Esophagus squamous epithelium (tissue), 5 donors: Measurements from ENCODE around the gene TES. TPM values are rescaled to one million over a fixed set of nuclear protein-coding genes. Genes with fewer than 3 reads are reported as not detected.

Experiments used
- DNase-seq: peaks from one replicate; lab custom pipeline; 2025; lab: John Stamatoyannopoulos, UW
- H3K27ac ChIP-seq, 4 donors: fragments of 200-600 bp; sonication (generic); one replicate each; pipeline ENCODE4 v1.5.1; 2016 to 2019; ENCODE audit warnings: mild to moderate bottlenecking in 1 of 4
- H3K27me3 ChIP-seq, 4 donors: fragments of 200-600 bp; sonication (generic); 1 replicate in 3 of 4; 2 replicates in 1 of 4; pipeline versions ENCODE4 v1.5.1 to v1.6.0; 2017 to 2021; ENCODE audit warnings: antibody characterized with exemption in 1 of 4
- H3K36me3 ChIP-seq, 3 donors: fragments of 200-600 bp; sonication (generic); one replicate each; pipeline ENCODE4 v1.5.1; 2016 to 2019
- H3K4me1 ChIP-seq, 3 donors: fragments of 200-600 bp; sonication (generic); one replicate each; pipeline ENCODE4 v1.5.1; 2017 to 2019
- H3K4me3 ChIP-seq, 4 donors: fragments of 200-600 bp; sonication (generic); 1 replicate in 3 of 4; 2 replicates in 1 of 4; pipeline ENCODE4 v1.5.1; 2016 to 2019; ENCODE audit warnings: mild to moderate bottlenecking in 2 of 4, moderate library complexity in 1 of 4
- H3K9me3 ChIP-seq, 3 donors: fragments of 200-600 bp; sonication (generic); one replicate each; pipeline ENCODE4 v1.5.1; 2016 to 2019
- POLR2A ChIP-seq, 4 donors: fragments of 450-650 bp; IDR thresholded peaks; one replicate each; pipeline ENCODE4 v1.6.1; 2017; ENCODE audit warnings: antibody characterized with exemption in 4 of 4, mild to moderate bottlenecking in 4 of 4, moderate library complexity in 3 of 4
- WGBS, 2 donors: methylation state at CpG; one replicate each; pipeline ENCODE4 v1.1.5; 2018; 5-methylcytosine and 5-hydroxymethylcytosine counted together
- intact Hi-C: fragments of 100-400 bp; cut with DNase I; formaldehyde crosslinking; loops from one replicate; pipeline ENCODE4 v1.15.0; 2022
- total RNA-seq, 4 donors: library from RNA; depleted of rRNA; stranded (reverse); fragments of >200 nt; gene quantifications; one replicate each; pipeline ENCODE4 v1.1.0, GENCODE V29; 2016
- TF ChIP-seq, protein P1 (sequence below), 6 experiments: fragments of 450-650 bp in 4 of 6; fragments of 200-600 bp in 2 of 6; sonication (generic) in 2 of 6; IDR thresholded peaks; one replicate each; pipeline ENCODE4 v1.5.1; 2016 to 2019; ENCODE audit warnings: antibody characterized with exemption in 6 of 6, mild to moderate bottlenecking in 4 of 6, moderate library complexity in 4 of 6
- donor health status: DM: yes; HTN: yes; CAD: no.

The TES gene
- total RNA-seq, 4 donors from 2014 or later, result 34.8 to 155 (median 67.0) TPM

DNA sequence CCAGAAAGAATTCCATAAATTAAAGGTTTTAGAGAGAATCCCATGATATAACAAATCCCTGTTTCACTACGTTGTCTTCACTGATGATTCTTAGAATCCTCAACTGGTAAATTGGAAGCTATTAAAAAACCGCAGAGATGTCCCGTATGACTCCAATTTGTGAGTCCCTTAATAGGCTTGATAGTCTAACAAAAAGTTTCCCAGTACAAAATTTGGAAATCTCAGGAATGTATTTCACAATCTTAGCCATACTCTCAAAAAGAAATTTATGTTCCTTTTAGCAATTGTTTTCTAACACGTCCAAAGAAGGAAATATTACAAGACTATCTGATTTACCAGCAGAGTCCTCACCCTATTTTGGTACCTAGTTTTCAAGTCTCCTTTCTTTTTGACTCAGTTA lies 2.5 kb downstream of the TES start:
- TF ChIP-seq, protein P1, sequence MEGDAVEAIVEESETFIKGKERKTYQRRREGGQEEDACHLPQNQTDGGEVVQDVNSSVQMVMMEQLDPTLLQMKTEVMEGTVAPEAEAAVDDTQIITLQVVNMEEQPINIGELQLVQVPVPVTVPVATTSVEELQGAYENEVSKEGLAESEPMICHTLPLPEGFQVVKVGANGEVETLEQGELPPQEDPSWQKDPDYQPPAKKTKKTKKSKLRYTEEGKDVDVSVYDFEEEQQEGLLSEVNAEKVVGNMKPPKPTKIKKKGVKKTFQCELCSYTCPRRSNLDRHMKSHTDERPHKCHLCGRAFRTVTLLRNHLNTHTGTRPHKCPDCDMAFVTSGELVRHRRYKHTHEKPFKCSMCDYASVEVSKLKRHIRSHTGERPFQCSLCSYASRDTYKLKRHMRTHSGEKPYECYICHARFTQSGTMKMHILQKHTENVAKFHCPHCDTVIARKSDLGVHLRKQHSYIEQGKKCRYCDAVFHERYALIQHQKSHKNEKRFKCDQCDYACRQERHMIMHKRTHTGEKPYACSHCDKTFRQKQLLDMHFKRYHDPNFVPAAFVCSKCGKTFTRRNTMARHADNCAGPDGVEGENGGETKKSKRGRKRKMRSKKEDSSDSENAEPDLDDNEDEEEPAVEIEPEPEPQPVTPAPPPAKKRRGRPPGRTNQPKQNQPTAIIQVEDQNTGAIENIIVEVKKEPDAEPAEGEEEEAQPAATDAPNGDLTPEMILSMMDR (IDR thresholded peaks at IDR 0.05), result no peak
- peak in 1 of 4 donors; percentile 13 for TF ChIP-seq POLR2A (IDR thresholded peaks at IDR 0.05)
- no peaks in the 10 kb centered on the region for H3K36me3 ChIP-seq
- intact Hi-C loops, result no loop called here

DNA sequence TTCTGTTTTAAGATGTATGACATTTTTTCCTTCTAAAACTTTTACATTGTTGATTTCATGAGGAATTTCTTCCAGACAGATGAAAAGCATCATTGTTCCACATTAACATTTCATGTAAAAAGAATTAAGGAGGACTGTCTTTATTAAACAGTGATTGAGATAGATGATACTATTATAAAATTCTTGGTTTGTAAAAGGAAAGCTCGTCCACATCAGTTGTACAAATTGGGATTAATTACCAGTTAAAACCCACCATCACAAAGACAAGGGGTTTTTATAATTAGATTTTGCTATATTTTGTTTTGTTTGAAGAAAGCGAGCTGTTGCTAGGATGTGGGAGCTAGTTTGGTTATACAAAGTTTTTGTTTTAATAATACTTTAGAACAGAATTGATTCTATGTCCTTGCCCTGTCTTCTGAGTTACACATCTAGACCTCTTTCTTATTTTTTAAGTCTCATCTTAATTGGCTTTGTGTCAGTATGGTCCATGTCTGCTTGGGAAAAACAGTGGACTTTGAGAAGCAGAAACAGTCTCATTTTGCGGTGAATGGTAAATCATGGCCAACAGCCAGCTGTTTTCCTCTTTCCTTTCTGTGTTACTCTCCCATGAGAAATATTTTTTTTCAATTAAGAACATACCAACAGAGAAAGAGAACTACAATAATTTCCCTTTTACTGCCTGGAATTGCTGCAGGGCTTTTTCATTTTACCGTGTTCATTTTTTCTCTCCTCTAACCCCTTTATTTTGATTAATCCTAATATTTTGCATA lies 3.2 kb downstream of the TES start:
- WGBS, 2 donors, result 26 to 40% methylated on average over 4 of the region's 4 CpGs
- intact Hi-C loops, result no loop called here
- H3K27ac ChIP-seq, result peak overlapping the region; percentile 97 to 99 (median 98)
- no peak for DNase-seq
- peaks cover 5 to 75% (median 24%) of the 10 kb centered on the region in 3 donors for H3K4me1 ChIP-seq
- peak overlapping the region in 3 of 4 donors; percentile 1 to 80 (median 2) for H3K4me3 ChIP-seq
- no peaks in the 10 kb centered on the region for H3K9me3 ChIP-seq
- H3K27me3 ChIP-seq, result no peaks in the 10 kb centered on the region
- TF ChIP-seq, protein P1 (IDR thresholded peaks at IDR 0.05), result no peak
- no peak for TF ChIP-seq POLR2A (IDR thresholded peaks at IDR 0.05)
- no peaks in the 10 kb centered on the region for H3K36me3 ChIP-seq

More for the DNA sequence above, 2.5 kb downstream of the TES start:
- peak overlapping the region; percentile 97 to 99 (median 98) for H3K27ac ChIP-seq
- 23 to 46% methylated on average over 4 of the region's 4 CpGs for WGBS, 2 donors
- peaks cover 1 to 68% (median 18%) of the 10 kb centered on the region in 3 donors for H3K4me1 ChIP-seq
- no peak for DNase-seq
- no peaks in the 10 kb centered on the region for H3K9me3 ChIP-seq
- H3K4me3 ChIP-seq, result peak overlapping the region in 3 of 4 donors; percentile 74 to 88 (median 80)
- no peaks in the 10 kb centered on the region for H3K27me3 ChIP-seq

DNA sequence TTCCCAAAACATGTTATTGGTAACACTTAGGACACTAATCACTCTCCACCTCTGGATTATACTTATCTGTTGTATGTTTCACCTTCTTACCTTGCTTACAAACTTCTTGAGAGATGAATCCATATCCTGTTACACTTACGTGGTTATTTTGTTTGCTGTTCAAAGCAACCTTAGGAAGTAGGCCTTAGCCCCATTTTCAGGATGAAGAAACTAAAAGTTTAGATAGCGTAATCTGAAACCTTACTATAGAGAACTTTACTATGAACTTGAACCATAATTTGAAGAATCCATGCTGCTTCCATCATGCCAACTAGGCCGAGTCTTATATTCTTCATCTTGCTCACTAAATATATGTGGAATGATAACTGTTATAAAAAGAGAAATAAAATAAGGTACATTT lies 4.6 kb downstream of the TES start:
- H3K27ac ChIP-seq, result peak overlapping the region in 3 of 4 donors; percentile 71 to 99 (median 97)
- peaks cover 5 to 82% (median 24%) of the 10 kb centered on the region in 3 donors for H3K4me1 ChIP-seq

GRCh38 chr7:116215551-116215950 lies 5.2 kb downstream of the TES start:
- intact Hi-C loops, result no loop called here
- no peaks in the 10 kb centered on the region for H3K36me3 ChIP-seq
- no peaks in the 10 kb centered on the region for H3K27me3 ChIP-seq
- peaks cover 5 to 77% (median 24%) of the 10 kb centered on the region in 3 donors for H3K4me1 ChIP-seq
- H3K9me3 ChIP-seq, result no peaks in the 10 kb centered on the region
- 47 to 79% methylated on average over 2 of the region's 2 CpGs for whole genome bisulfite sequencing, 2 donors
- TF ChIP-seq, protein P1 (IDR thresholded peaks at IDR 0.05), result no peak
- TF ChIP-seq POLR2A (IDR thresholded peaks at IDR 0.05), result no peak
- H3K4me3 ChIP-seq, result no peak overlapping the region
- DNase-seq, result no peak
- peak overlapping the region in 3 of 4 donors; percentile 71 to 99 (median 97) for H3K27ac ChIP-seq

More for the DNA sequence above, 4.6 kb downstream of the TES start:
- 84 to 95% methylated on average over 3 of the region's 3 CpGs for WGBS, 2 donors
- Histone ChIP-seq H3K27me3 (no peaks in the 10 kb centered on the region), H3K36me3 (no peaks in the 10 kb centered on the region), H3K4me3 (no peak overlapping the region), H3K9me3 (no peaks in the 10 kb centered on the region)
- TF ChIP-seq POLR2A (IDR thresholded peaks at IDR 0.05), result no peak
- TF ChIP-seq, protein P1 (IDR thresholded peaks at IDR 0.05), result no peak
- no peak for DNase-seq
- intact Hi-C loops, result no loop called here

DNA sequence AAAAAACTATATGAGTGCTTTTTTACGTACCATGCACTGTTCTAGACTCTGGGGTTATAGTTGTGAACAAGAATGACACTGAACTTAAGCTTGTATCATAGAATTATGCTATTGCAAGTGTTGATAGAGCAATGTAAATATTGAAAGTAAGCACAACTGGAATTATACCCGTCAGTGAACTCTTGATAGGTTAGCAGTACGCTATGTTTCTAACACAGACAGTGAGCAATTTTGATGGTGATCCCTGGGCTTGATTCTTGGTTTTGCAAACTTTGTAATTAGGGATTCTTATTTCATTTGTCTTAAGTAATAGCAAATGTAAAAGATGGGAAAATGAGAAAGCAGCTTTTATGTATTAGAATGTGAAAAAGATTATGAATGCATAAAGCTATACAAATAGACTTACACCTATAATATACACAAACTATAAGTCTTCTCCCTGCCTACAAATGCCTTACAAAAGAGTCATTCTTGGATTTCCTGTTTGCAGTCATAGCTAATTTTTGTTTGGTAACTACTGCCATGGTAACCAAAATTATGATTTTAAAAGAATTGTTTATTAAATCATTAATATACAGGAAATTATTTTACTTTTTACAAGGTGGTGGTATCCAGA lies 6.7 kb downstream of the TES start:
- H3K4me1 ChIP-seq, result peaks cover 5 to 70% (median 24%) of the 10 kb centered on the region in 3 donors
- intact Hi-C loops, result no loop called here
- no peaks in the 10 kb centered on the region for H3K36me3 ChIP-seq
- 66 to 68% methylated on average over 3 of the region's 3 CpGs for WGBS, 2 donors
- no peaks in the 10 kb centered on the region for H3K9me3 ChIP-seq
- no peak for DNase-seq
- H3K27me3 ChIP-seq, result no peaks in the 10 kb centered on the region
- H3K4me3 ChIP-seq, result no peak overlapping the region
- peak overlapping the region in 2 of 4 donors; percentile 55 to 97 for H3K27ac ChIP-seq
- TF ChIP-seq POLR2A (IDR thresholded peaks at IDR 0.05), result no peak
- TF ChIP-seq, protein P1 (IDR thresholded peaks at IDR 0.05), result no peak
